Breast epithelium (tissue), 4 donors: Measurements from ENCODE around the gene MAGED1. TPM values are rescaled to one million over a fixed set of nuclear protein-coding genes. Genes with fewer than 3 reads are reported as not detected.
"Not testable (repeated sequence)": the region's sequence is repeated elsewhere in the genome, so short reads cannot be mapped to it uniquely, and the experiment has no call there.

Source experiments
- DNase-seq, 2 donors: peaks; one replicate each; pipeline ENCODE4 v3.0.0-alpha.2; 2019; ENCODE audit warnings: low spot score in 2 of 2
- H3K27ac ChIP-seq, 2 donors: fragments of 200-600 bp; sonication (generic) in 1 of 2; one replicate each; pipeline ENCODE4 v1.5.1; 2016 to 2019; ENCODE audit warnings: mild to moderate bottlenecking in 1 of 2
- H3K27me3 ChIP-seq, 2 donors: fragments of 200-600 bp; sonication (generic) in 1 of 2; one replicate each; pipeline versions ENCODE4 v1.5.1 to v1.6.0; 2017 to 2019; ENCODE audit warnings: control low read depth in 1 of 2, mild to moderate bottlenecking in 1 of 2
- H3K36me3 ChIP-seq: fragments of 200-600 bp; one replicate; pipeline ENCODE4 v1.5.1; 2019
- H3K4me1 ChIP-seq, 2 donors: fragments of 200-600 bp; sonication (generic); one replicate each; pipeline ENCODE4 v1.5.1; 2016 to 2019; ENCODE audit warnings: control low read depth in 1 of 2
- H3K4me3 ChIP-seq, 3 donors: fragments of 200-600 bp; sonication (generic); 1 replicate in 2 of 3; 2 replicates in 1 of 3; pipeline ENCODE4 v1.5.1; 2016 to 2019; ENCODE audit warnings: mild to moderate bottlenecking in 3 of 3, moderate library complexity in 2 of 3
- H3K9me3 ChIP-seq, 2 donors: fragments of 200-600 bp; sonication (generic) in 1 of 2; one replicate each; pipeline ENCODE4 v1.5.1; 2016 to 2019; ENCODE audit warnings: control low read depth in 1 of 2
- CTCF ChIP-seq, 3 donors: fragments of 450-650 bp; IDR thresholded peaks; one replicate each; pipeline ENCODE4 v1.5.1; 2016 to 2017; ENCODE audit warnings: antibody characterized with exemption in 3 of 3, mild to moderate bottlenecking in 3 of 3, moderate library complexity in 3 of 3
- POLR2A ChIP-seq: fragments of 450-650 bp; IDR thresholded peaks from one replicate; pipeline ENCODE4 v1.6.1; 2016; ENCODE audit warnings: antibody characterized with exemption, mild to moderate bottlenecking, moderate library complexity
- POLR2AphosphoS5 ChIP-seq, 3 donors: sonication (generic); formaldehyde crosslinking; IDR thresholded peaks; one replicate each; pipeline ENCODE4 v1.6.1; 2017; ENCODE audit warnings: antibody characterized with exemption in 3 of 3
- intact Hi-C: fragments of 100-400 bp; cut with DNase I; formaldehyde crosslinking; loops from one replicate; pipeline ENCODE4 v1.15.1; 2023; ENCODE audit warnings: low total_unique reads
- total RNA-seq, 3 donors: library from RNA; depleted of rRNA; stranded (reverse); fragments of >200 nt; gene quantifications; one replicate each; pipeline ENCODE4 v1.1.0, GENCODE V29; 2016

MAGED1 gene
- total RNA-seq, 3 donors from 2014 or later: 26.4 to 49.2 (median 44.9) TPM

- DNase-seq: no peak
- intact Hi-C loops: no loop called here
These were observed 691 bp downstream of the MAGED1 start for GRCh38 chrX:51893931-51894696.

GRCh38 chrX:51894697-51895336 is 1.4 kb downstream of the MAGED1 start:
- Histone ChIP-seq H3K4me3 (peak overlapping the region; percentile 47 to 69 (median 60)), H3K36me3 (no peaks in the 10 kb centered on the region), H3K27ac (peak overlapping the region; percentile 81 to 85), H3K27me3 (peaks cover 0 to 13% of the 10 kb centered on the region in 2 donors), H3K9me3 (no peaks in the 10 kb centered on the region), H3K4me1 (no peaks in the 10 kb centered on the region)
- TF ChIP-seq POLR2AphosphoS5 (IDR thresholded peaks at IDR 0.05) (no peak), CTCF (IDR thresholded peaks at IDR 0.05) (no peak), POLR2A (no peak)
- no peak for DNase-seq
- intact Hi-C loops: no loop called here

More at GRCh38 chrX:51893931-51894696, 691 bp downstream of the MAGED1 start:
- Histone ChIP-seq H3K9me3 (no peaks in the 10 kb centered on the region), H3K4me3 (peak overlapping the region; percentile 47 to 69 (median 60)), H3K36me3 (no peaks in the 10 kb centered on the region), H3K27me3 (peaks cover 0 to 13% of the 10 kb centered on the region in 2 donors), H3K4me1 (no peaks in the 10 kb centered on the region), H3K27ac (peak overlapping the region; percentile 81 to 85)
- TF ChIP-seq POLR2A (no peak), POLR2AphosphoS5 (IDR thresholded peaks at IDR 0.05) (no peak), CTCF (IDR thresholded peaks at IDR 0.05) (no peak)

- DNase-seq: no peak
- Histone ChIP-seq H3K4me1 (no peaks in the 10 kb centered on the region), H3K27ac (no peak overlapping the region), H3K4me3 (no peak overlapping the region), H3K9me3 (no peaks in the 10 kb centered on the region), H3K36me3 (no peaks in the 10 kb centered on the region), H3K27me3 (peaks cover 0 to 13% of the 10 kb centered on the region in 2 donors)
- intact Hi-C loops: no loop called here
- TF ChIP-seq CTCF (IDR thresholded peaks at IDR 0.05) (no peak), POLR2AphosphoS5 (IDR thresholded peaks at IDR 0.05) (no peak), POLR2A (no peak)
These were observed 3.2 kb downstream of the MAGED1 start for GRCh38 chrX:51896626-51897025.

GRCh38 chrX:51899741-51900140 is 6.3 kb downstream of the MAGED1 start:
- Histone ChIP-seq H3K9me3 (no peaks in the 10 kb centered on the region), H3K4me3 (no peak overlapping the region), H3K36me3 (no peaks in the 10 kb centered on the region), H3K27ac (no peak overlapping the region), H3K27me3 (peaks cover 0 to 13% of the 10 kb centered on the region in 2 donors), H3K4me1 (no peaks in the 10 kb centered on the region)
- no peak for DNase-seq
- intact Hi-C loops: no loop called here
- TF ChIP-seq POLR2A (no peak), POLR2AphosphoS5 (IDR thresholded peaks at IDR 0.05) (no peak), CTCF (IDR thresholded peaks at IDR 0.05) (no peak)

DNA sequence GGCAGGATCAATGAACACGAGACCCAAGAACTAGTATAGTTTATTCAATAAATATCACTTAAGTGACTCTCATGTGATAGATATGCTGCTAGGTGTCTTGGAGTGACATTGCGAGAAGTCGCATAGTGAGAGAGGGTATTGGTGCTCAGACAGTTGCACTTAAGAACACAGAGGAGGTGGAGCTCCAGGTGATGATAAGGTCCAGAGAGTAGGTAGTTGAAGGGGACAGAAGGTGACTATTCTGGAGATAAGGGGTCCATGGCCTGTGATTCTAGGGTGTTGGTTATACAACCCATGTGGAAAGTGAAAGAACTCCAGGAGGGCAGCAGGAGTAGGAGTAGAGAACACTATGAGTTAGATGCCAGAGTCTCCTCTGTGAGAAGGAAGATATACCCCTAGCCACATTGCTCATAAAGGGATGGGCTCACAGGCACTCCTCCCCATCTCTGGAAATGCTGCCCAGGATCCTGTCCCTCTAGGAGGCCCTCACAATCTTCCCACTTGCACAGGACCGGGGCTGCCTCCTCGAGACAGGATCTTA is 9.2 kb downstream of the MAGED1 start:
- TF ChIP-seq POLR2A: no peak
- no peak for TF ChIP-seq POLR2AphosphoS5 (IDR thresholded peaks at IDR 0.05)
- no peak for TF ChIP-seq CTCF (IDR thresholded peaks at IDR 0.05)
- no peaks in the 10 kb centered on the region for H3K36me3 ChIP-seq

DNA sequence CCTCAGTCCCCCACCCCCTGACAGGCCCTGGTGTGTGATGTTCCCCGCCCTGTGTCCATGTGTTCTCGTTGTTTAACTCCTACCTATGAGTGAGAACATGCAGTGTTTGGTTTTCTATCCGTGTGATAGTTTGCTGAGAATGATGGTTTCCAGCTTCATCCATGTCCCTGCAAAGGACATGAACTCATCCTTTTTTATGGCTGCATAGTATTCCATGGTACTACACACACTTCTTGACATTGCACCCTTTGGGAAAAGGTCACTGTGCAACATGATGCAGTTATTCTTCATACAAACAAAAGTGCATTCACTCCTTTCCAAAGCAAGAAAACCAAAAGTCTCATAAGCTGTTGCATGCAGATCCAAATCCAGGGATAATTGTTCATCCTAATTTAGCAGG is 11.7 kb downstream of the MAGED1 start:
- H3K36me3 ChIP-seq, DNase-seq, intact Hi-C loops, H3K27ac ChIP-seq, H3K4me3 ChIP-seq, H3K4me1 ChIP-seq, H3K9me3 ChIP-seq: not testable (repeated sequence)
- peaks cover 0 to 17% of the 10 kb centered on the region in 2 donors for H3K27me3 ChIP-seq

More for the DNA sequence above, 9.2 kb downstream of the MAGED1 start:
- H3K27ac ChIP-seq: no peak overlapping the region
- DNase-seq: no peak
- no peaks in the 10 kb centered on the region for H3K9me3 ChIP-seq
- H3K27me3 ChIP-seq: peaks cover 0 to 13% of the 10 kb centered on the region in 2 donors
- H3K4me1 ChIP-seq: no peaks in the 10 kb centered on the region
- intact Hi-C loops: no loop called here
- no peak overlapping the region for H3K4me3 ChIP-seq
